Stimulated activated CD8-positive, alpha-beta memory T cell treated with anti-CD3 and anti-CD28 coated beads, Interleukin-12 subunit alpha, Interleukin-12 subunit beta, amount 100 ng/mL, for 24 hours (primary cell): ENCODE measurements around the gene CCDC182.

Source experiments
- DNase-seq: peaks from one replicate; pipeline ENCODE4 v3.0.0-alpha.2; 2020; ENCODE audit errors: extremely low read depth

CCDC182 gene

GRCh38 chr17:57745242-57745641 is at the start of gene CCDC182:
Gene CCDC182, minus strand, starts transcription at chr17:57745299. Its CDS starts 27 bp downstream, at chr17:57745272.
- DNase-seq, result no peak

DNA sequence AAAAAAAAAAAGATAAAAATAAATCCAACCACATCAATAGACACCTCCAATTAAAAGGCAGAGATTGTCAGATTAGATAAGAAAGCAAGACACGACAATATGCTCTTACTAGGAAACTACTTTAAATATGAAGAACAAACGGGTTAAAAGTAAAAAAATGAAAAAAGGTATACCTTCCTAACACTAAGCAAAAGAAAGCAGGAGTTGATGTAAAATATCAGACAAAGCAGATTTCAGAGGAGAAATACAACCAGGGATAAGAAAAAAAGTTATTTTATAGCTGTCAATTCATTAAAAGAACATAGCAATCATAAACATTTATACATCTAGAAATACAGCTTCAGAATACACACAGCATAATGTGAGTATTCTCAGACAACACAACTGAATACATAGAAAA is 49.7 kb upstream of the CCDC182 start:
- DNase-seq, result no peak

- no peak for DNase-seq
Observed at GRCh38 chr17:57788725-57789124, 43.6 kb upstream of the CCDC182 start.

GRCh38 chr17:57785022-57785421 is 39.9 kb upstream of the CCDC182 start:
- DNase-seq, result no peak

- no peak for DNase-seq
Observed at GRCh38 chr17:57784226-57784895, 39.3 kb upstream of the CCDC182 start.

- peak; percentile 35 for DNase-seq
Observed at GRCh38 chr17:57783338-57783742, 38.2 kb upstream of the CCDC182 start.

DNA sequence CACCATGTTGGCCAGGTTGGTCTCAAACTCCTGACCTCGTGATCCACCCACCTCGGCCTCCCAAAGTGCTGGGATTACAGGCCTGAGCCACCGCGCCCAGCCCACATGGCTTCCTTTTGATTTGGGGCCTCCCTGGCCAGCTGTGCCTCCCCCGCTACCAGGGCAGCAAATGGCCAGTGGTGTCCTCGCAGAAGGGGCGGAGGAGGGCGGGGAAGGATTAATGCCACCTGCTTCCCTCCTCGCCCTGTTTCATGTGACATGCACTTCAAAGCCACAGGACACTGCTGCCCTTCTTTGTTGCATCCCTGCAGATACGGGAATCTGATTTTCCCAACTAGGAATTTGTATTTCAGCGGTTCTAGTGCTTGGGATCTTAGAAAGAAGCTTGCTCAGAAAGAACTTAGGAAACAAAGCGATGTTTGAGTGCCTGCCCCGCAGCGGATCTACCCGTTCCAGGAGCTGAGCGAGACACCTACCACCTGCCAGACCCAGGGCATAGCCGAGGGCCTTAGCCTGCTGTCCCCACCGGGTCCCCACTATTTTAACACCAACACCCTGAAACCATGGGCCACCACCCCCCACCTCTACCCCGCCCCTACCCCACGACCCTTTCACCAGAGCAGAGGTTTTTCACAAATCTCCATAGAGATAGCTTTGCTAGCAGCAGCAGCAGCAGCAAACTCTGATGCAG is 37.7 kb upstream of the CCDC182 start:
- no peak for DNase-seq

DNA sequence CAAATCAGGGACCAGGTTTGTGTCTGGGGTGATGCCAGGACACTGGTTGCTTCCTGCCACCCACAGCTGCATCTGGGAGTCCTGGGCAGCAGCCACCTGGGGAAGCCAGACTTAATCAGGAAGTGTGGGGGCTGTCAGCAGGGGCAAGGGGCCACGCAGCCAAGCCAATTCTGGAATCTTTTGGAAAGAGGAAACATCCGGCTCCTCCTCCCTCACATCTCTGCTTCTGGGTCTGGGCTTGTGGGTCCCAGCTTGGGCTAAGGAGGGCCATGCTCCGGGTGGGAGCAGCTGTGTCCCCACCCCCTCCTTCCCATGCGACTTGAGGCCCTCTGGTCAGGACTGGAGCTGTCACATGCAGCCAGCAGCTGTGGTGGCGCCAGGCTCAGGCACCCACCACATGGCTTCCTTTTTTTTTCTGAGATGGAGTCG is 37.0 kb upstream of the CCDC182 start:
- no peak for DNase-seq

DNA sequence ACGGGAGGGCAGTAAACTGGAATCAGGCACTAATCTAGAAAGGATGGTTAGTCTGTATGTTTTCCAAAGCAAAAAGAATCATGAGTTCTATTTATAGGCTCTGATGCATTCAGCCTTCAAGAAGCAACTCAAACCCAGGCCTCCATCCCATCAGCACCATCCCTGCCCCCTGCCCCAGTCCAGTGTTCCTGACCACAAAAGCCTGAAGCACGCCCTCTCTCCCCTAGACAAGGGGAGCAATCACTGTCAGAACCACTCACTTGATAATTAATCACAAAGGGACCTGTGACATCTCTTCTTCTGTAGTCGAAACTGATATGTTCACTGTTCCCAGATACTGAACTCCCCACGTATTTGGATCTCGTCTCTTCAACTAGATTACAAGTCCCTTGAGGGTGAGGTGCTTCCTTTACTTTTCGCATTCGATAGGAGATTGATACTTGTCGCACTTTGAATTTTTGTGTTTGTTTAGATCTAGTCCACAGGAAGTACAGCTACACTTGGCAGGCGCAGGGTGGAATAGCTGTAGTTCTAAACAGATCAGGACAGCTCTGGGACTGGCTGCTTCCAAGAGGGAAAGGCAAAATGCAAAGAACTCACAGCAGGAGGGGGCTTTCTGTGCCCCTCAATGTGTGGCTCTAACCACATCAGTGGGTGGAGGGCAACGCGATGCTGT is 36.4 kb upstream of the CCDC182 start:
- no peak for DNase-seq

DNA sequence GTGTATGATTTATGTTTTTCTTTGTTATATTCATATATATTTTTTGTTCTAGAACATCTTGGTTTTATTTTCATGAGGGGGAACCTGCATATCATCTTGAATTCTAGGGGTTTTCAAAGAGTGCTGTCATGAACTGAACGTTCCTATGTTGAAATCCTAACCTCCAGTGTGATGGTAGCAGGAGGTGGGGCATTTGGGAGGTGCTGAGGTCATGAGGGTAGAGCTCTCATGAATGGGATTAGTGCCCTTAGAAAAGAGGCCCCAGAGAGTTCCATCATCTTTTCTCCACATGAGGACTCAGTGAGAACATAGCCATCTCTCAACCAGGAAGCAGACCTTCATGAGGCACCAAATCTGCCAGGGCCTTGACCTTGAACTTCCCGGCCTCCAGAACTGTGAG is 34.6 kb upstream of the CCDC182 start:
- DNase-seq, result no peak

DNA sequence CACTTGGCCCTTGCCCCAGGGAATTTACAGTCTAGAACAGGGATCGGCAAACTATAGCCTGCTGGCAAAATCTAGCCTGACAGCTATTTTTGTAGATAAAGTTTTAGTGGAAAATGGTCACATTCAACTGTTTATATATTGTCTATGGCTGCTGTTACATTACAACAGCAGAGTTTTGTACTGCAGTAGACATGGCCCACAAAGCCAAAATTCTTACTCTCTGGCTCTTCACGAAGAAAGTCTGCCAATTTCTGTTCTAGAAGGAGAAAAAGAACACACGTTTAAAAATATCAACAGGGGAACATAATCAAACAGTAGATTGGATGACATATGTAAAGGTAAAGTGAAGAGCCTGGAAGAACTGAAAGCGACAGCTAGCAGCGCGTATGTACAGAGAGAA is 33.2 kb upstream of the CCDC182 start:
- no peak for DNase-seq

DNA sequence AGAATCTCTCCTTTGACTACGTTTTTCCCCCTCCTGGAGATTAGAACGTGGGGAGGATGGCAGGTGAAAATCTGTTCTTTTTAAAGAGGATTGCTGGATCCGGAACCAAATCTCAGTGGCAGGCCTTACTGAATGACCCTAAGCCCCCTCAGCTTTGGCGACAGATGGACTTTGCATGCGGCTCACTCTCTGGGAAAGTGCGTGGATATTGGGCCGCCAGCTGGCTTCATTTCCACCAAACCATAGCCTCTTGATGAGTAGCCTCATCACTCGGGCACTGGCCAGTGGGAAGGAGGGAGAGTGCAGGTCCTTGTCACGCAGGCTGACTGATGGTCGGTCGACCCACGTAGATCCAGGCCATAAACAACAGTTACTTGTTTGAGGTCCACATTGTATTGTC is 31.3 kb upstream of the CCDC182 start:
- no peak for DNase-seq

- DNase-seq, result no peak
Observed at GRCh38 chr17:57774872-57775271, 29.8 kb upstream of the CCDC182 start.

GRCh38 chr17:57773557-57773956 is 28.5 kb upstream of the CCDC182 start:
- DNase-seq, result no peak

GRCh38 chr17:57772774-57773173 is 27.7 kb upstream of the CCDC182 start:
- no peak for DNase-seq

DNA sequence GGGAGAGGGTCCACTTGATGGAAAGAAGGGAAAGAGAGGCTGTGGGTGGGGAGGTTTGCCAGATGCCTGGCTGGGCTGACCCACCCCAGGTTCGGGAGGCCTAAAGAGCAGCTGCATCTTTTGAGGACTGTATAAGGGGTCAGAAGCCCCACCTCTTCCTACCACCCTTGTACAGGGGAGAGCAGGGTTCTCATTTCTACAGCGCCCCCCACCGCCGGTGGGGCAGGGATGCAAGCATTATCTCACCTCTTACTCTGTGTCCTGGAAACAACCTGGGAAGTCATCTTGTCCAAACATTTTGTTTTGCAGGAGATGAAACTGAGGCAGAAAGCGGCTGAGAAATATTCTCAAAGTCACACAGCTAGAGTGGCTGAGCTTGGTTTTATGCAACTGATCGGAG is 22.5 kb upstream of the CCDC182 start:
- no peak for DNase-seq

GRCh38 chr17:57766318-57766943 is 21.3 kb upstream of the CCDC182 start:
- DNase-seq, result no peak

- no peak for DNase-seq
Observed at GRCh38 chr17:57762452-57763395, 17.6 kb upstream of the CCDC182 start.

GRCh38 chr17:57761887-57762286 is 16.8 kb upstream of the CCDC182 start:
- no peak for DNase-seq

- DNase-seq, result no peak
Observed at GRCh38 chr17:57760046-57760445, 14.9 kb upstream of the CCDC182 start.

GRCh38 chr17:57758654-57759053 is 13.6 kb upstream of the CCDC182 start:
- no peak for DNase-seq
